ENCODE results near the gene UBA52. TPM values are rescaled to one million over a fixed set of nuclear protein-coding genes. Genes with fewer than 3 reads are reported as not detected.

UBA52 gene
- total RNA-seq, 1 donor from 2014 or later, result 1,453 TPM

- intact Hi-C loops (cut with micrococcal nuclease), result loop anchor here (1.0 kb wide), 7 partner anchors 13 to 648 kb away; partner anchors contain the start of genes BORCS8, ELL, KXD1 and REX1BD
Measured at GRCh38 chr19:18543814-18544475, 27.7 kb upstream of the UBA52 start.

DNA sequence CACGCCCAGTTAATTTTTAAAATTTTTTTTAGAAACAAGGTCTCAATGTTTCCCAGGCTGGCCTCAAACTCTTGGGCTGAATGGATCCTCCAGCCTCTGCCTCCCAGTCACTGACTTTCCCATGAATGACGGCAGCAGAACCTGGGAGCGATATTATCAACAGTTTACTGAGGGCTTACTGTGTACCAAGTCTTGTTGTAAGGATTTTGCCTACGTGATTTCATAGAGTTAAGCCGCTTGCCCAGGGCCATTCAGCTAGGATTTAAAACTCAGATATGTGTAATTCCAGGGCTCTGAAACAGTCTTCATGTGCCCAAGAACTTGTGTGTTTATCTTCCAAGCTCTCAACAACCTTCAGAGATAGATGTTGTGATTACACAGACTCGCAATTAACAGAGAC lies 20.0 kb upstream of the UBA52 start:
- intact Hi-C loops (cut with micrococcal nuclease), result no loop called here

- intact Hi-C loops (cut with micrococcal nuclease), result loop anchor here (1.0 kb wide), 6 partner anchors 13 to 362 kb away; partner anchors contain the start of genes COPE, DDX49, ELL and REX1BD
Measured at GRCh38 chr19:18557411-18558201, 14.1 kb upstream of the UBA52 start, which contains the start of gene KXD1. KXD1 (plus strand) TSS chr19:18557870; CDS start chr19:18562057, 4,187 bp downstream.

DNA sequence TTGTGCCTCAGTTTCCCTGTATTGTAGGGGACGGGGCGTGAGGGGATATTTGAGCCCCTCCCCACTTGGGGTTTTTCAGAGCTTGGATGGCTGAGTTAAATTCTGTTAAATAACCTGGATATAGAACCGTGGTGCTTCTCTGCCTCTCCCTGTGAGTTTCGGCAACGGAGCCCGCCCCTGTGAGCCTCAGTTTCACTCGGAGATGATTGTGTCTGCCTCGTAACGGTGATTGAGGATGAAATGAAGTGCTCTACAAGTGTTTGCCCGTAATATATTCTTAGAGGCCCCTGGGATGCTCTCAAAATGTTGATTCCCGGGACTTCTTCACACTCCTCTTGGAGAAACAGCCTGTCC lies 13.5 kb upstream of the UBA52 start:
- intact Hi-C loops (cut with micrococcal nuclease), result no loop called here

- intact Hi-C loops (cut with micrococcal nuclease), result no loop called here
Measured at GRCh38 chr19:18558604-18559003, 13.1 kb upstream of the UBA52 start.

GRCh38 chr19:18559685-18560084 lies 12.0 kb upstream of the UBA52 start:
- intact Hi-C loops (cut with micrococcal nuclease), result no loop called here

DNA sequence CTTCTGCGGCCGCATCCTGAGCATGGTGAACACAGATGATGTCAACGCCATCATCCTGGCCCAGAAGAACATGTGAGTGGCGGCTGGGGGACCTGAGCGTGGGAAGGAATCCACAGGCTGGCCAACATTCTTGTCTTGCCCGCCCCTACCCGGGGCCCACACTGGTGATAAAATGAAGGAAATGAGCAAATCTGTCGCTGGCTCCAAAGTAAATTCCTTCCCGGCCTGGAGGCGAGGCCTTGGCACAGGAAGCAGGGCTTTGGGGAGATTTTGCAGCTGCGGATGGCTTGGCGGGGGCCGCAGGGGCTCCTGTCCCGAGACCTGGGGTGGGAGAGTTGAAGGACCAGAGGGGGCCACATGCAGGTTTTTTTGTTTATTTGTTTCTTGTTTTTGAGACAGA lies 9.6 kb upstream of the UBA52 start:
- intact Hi-C loops (cut with micrococcal nuclease), result no loop called here

DNA sequence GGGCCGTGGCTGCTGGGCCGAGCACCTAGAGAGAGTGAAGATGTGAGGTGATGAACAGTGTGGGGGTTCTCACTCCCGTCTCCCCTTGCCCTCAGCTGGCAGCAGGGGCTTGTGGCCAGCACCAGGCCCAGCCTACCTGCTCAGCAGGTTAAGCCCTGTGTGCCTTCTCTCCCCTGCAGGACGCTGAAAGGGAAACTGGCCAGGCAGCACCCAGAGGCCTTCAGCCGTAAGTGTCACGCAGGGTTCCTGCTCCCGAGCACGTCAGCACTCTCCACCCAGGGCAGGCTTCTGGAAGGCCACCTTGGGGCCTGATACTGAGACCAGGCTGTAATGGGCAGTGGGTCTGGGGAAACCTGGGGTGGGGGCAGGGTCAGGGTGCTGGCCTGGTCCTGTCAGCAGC lies 4.7 kb upstream of the UBA52 start:
- intact Hi-C loops (cut with micrococcal nuclease), result no loop called here

DNA sequence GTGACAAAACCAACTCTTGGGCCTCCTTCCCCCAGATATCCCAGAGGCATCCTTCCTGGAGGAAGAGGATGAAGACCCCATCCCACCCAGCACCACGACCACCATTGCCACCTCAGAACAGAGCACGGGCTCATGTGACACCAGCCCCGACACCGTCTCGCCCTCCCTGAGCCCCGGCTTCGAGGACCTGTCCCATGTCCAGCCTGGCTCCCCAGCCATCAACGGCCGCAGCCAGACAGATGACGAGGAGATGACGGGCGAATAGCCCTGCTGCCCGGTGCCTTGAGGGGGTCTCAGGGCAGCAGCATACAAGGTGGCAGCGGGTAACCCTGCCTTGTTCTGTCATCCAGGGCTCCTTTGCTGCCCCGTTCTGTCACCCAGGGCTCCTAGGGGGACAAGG lies 3.3 kb upstream of the UBA52 start:
- intact Hi-C loops (cut with micrococcal nuclease), result no loop called here

DNA sequence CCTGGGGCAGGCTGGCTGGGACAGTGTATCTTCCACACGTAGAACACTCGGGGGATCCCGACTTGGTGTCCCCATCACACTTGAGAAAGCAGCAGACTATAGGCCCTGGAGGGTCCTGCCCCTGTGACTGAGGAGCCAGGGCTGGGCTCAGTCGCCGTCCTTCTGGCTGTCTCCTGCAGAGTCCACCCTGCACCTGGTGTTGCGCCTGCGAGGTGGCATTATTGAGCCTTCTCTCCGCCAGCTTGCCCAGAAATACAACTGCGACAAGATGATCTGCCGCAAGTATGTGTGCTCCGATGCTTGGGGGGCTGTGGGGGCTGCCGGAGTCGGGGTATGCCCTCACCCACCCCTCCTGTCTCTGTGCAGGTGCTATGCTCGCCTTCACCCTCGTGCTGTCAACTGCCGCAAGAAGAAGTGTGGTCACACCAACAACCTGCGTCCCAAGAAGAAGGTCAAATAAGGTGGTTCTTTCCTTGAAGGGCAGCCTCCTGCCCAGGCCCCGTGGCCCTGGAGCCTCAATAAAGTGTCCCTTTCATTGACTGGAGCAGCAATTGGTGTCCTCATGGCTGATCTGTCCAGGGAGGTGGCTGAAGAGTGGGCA lies 3.1 kb downstream of the UBA52 start:
- intact Hi-C loops (cut with micrococcal nuclease), result loop anchor here (5.0 kb wide), 1 partner anchor 112 kb away; no protein-coding TSS in a partner anchor

GRCh38 chr19:18576383-18576782 lies 4.7 kb downstream of the UBA52 start:
- intact Hi-C loops (cut with micrococcal nuclease), result no loop called here

DNA sequence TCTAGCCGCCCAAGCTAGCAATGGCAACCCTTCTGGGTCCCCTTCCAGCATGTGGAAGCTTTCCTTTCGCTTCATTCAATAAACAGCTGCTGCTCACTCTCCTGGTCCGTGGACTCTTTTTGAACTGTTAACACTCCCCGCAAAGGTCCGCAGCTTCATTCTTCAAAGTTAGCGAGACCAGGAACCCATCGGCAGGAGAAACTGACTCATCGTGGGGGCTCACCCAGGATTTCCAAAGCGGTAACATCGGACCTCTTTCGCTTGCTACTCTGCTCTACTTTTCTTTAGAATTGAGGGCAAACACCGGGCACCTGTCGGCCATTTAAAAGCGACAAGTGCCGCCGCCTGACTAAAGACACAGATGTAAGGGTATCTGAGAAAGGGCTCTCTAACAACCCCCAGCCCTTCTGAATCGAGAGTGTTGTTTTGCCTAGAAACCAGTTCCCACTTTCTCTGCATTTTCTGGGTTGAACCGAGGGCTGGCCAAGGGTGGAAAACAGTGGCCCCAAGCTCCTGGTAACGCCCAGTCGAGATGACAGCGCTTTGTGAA lies 5.8 kb downstream of the UBA52 start:
- intact Hi-C loops (cut with micrococcal nuclease), result no loop called here

DNA sequence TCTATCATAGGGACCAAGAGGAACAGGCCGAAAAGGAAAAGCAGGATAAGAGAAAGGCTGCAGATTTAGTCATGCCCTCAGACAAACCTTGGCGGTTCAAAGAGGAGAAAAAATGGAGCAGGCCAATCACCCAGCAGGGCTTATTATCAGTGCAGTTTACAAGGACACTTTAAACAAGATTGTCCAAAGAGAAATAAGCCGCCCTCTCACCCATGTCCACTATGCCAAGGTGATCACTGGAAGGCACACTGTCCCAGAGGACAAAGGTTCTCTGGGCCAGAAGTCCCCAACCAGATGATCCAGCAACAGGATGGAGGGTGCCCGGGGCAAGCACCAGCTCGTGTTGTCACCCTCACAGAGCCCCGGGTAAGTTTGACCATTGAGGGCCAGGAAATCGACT lies 8.7 kb downstream of the UBA52 start:
- intact Hi-C loops (cut with micrococcal nuclease), result no loop called here

DNA sequence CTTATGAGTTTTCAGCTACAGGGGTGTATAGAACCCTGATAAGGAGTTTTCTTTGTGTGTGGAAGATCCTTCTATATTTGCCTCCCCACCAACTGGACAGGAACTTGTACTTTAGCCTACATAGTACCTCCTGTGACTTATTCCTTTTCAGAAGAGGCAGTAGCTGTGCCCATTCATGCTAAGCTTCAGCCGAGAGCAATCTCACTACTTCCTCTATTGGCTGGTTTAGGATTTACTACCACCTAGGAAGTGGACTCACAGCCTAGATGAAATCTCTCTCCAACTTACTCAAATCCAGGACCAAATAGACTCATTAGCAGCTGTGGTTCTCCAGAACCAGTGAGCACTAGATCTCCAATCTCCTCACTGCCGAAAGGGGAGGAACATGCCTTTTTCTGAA lies 14.6 kb downstream of the UBA52 start:
- intact Hi-C loops (cut with micrococcal nuclease), result loop anchor here (5.0 kb wide), 2 partner anchors 246 to 331 kb away; partner anchors contain the start of genes COPE, DDX49 and UPF1

DNA sequence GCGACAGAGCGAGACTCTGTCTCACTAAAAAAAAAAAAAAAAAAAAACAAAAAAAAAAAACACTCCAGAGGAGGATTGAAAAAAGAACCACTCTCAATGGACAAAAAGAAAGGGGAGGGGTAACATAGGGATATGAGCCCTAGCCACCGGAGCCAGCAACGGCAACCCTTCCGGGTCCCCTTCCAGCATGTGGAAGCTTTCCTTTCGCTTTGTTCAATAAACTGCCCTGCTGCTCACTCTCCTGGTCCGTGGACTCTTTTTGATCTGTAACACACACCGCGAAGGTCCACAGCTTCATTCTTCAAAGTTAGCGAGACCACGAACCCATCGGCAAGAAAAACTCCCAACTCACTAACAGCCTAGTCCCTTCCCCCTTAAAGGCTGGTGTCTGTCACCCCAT lies 15.9 kb downstream of the UBA52 start:
- intact Hi-C loops (cut with micrococcal nuclease), result loop anchor here (5.0 kb wide), 2 partner anchors 245 to 330 kb away; partner anchors contain the start of genes COPE, DDX49 and UPF1

- intact Hi-C loops (cut with micrococcal nuclease), result loop anchor here (1.0 to 5.0 kb wide), 5 partner anchors 31 to 329 kb away; partner anchors contain the start of genes COPE, DDX49, KXD1 and UPF1
Measured at GRCh38 chr19:18587962-18588610, 16.4 kb downstream of the UBA52 start.

GRCh38 chr19:18588611-18589379 lies 17.1 kb downstream of the UBA52 start, which contains the start of gene REX1BD:
REX1BD (plus strand) TSS chr19:18588798; CDS start chr19:18588802, 4 bp downstream.
- intact Hi-C loops (cut with micrococcal nuclease), result loop anchor here (1.0 to 5.0 kb wide), 9 partner anchors 17 to 329 kb away; partner anchors contain the start of genes COPE, CRTC1, DDX49 and ELL

GRCh38 chr19:18589380-18590272 lies 18.0 kb downstream of the UBA52 start:
- intact Hi-C loops (cut with micrococcal nuclease), result loop anchor here (1.0 to 5.0 kb wide), 8 partner anchors 18 to 328 kb away; partner anchors contain the start of genes COPE, CRTC1, DDX49 and ELL

All from T-helper 1 cell treated with Interleukin-12 subunit alpha and Interleukin-12 subunit beta and Interleukin-4 antibody, amounts not matched to agents 30 ng/mL and 1 ng/mL, for 36 hours (primary cell).